SH-SY5Y (cell line): ENCODE data around the gene ELP5.

ENCODE experiments used
- GATA2 ChIP-seq: IDR thresholded peaks from 2 replicates; pipeline ENCODE4 v1.6.1; 2011; ENCODE audit warnings: mild to moderate bottlenecking, low read depth, low read length
- GATA3 ChIP-seq: IDR thresholded peaks from 2 replicates; pipeline ENCODE4 v1.6.1; 2011; ENCODE audit warnings: low read depth, mild to moderate bottlenecking, low read length, moderate library complexity

GRCh38 chr17:7211491-7212273 lies 40.3 kb upstream of the ELP5 start:
- TF ChIP-seq GATA2 (no peak), GATA3 (no peak)
